HG02798 (cell line): ENCODE measurements around the gene HACL1.

Experiments
- ATAC-seq: cut with Tn5 transposase; IDR thresholded peaks from one replicate; pipeline ENCODE4 v1.9.1; 2021; ENCODE audit warnings: mild to moderate bottlenecking; ENCODE audit not compliant: unreplicated experiment, poor library complexity

The HACL1 gene

GRCh38 chr3:15585111-15585845 lies 16.1 kb downstream of the HACL1 start:
- no peak for ATAC-seq

GRCh38 chr3:15581471-15582394 lies 19.6 kb downstream of the HACL1 start:
- ATAC-seq = no peak

- no peak for ATAC-seq
These were observed 22.3 kb downstream of the HACL1 start for GRCh38 chr3:15579051-15579450.

- no peak for ATAC-seq
These were observed 23.0 kb downstream of the HACL1 start for GRCh38 chr3:15578289-15578867.

- no peak for ATAC-seq
These were observed 24.9 kb downstream of the HACL1 start for GRCh38 chr3:15576475-15576874.

- no peak for ATAC-seq
These were observed 25.9 kb downstream of the HACL1 start for GRCh38 chr3:15575446-15575845.

- no peak for ATAC-seq
These were observed 29.2 kb downstream of the HACL1 start for GRCh38 chr3:15572138-15572537.

GRCh38 chr3:15563190-15563589 lies 38.2 kb downstream of the HACL1 start:
- no peak for ATAC-seq

GRCh38 chr3:15562560-15562959 lies 38.8 kb downstream of the HACL1 start:
- ATAC-seq = no peak

GRCh38 chr3:15558581-15558980 lies 42.8 kb downstream of the HACL1 start:
- ATAC-seq = no peak

- peak; percentile 68 for ATAC-seq
These were observed 43.8 kb downstream of the HACL1 start for GRCh38 chr3:15557511-15557946.

- peak; percentile 77 for ATAC-seq
These were observed 44.9 kb downstream of the HACL1 start for GRCh38 chr3:15556512-15556911.

GRCh38 chr3:15553749-15554148 lies 47.6 kb downstream of the HACL1 start:
- no peak for ATAC-seq

GRCh38 chr3:15551902-15552301 lies 49.5 kb downstream of the HACL1 start:
- ATAC-seq = no peak

GRCh38 chr3:15549846-15550245 lies 51.5 kb downstream of the HACL1 start:
- no peak for ATAC-seq

- ATAC-seq = no peak
These were observed 58.8 kb downstream of the HACL1 start for GRCh38 chr3:15542614-15543013.

- no peak for ATAC-seq
These were observed 60.0 kb downstream of the HACL1 start for GRCh38 chr3:15541371-15541770.

GRCh38 chr3:15539066-15539465 lies 62.3 kb downstream of the HACL1 start:
- no peak for ATAC-seq

GRCh38 chr3:15538345-15538744 lies 63.0 kb downstream of the HACL1 start:
- ATAC-seq = no peak

- no peak for ATAC-seq
These were observed 64.5 kb downstream of the HACL1 start for GRCh38 chr3:15536856-15537255.

GRCh38 chr3:15535732-15536131 lies 65.6 kb downstream of the HACL1 start:
- ATAC-seq = peak; percentile 50
